HEK293 (cell line): Measurements from ENCODE around the gene LSP1.

Experiments
- CTCF ChIA-PET: fragments of 350-600 bp; formaldehyde crosslinking; extraction: SDS; loops from one replicate; lab custom pipeline; 2021; ENCODE audit warnings: antibody characterized with exemption; lab: Yijun Ruan, JAX
- POLR2A ChIA-PET: fragments of 300-600 bp; formaldehyde crosslinking; extraction: SDS; loops from one replicate; lab custom pipeline; 2020; ENCODE audit warnings: antibody characterized with exemption, inconsistent platforms; lab: Yijun Ruan, JAX
- H3K27ac ChIP-seq: fragments of 200-500 bp; sonication (Bioruptor generic); 2 replicates; pipeline ENCODE4 v1.5.1; 2014; ENCODE audit warnings: low read depth, low read length, control low read depth, inconsistent platforms; ENCODE audit errors: extremely low read depth
- H3K36me3 ChIP-seq, 2 experiments: fragments of 200-500 bp in 1 of 2; sonication (Bioruptor generic) in 1 of 2; 1 replicate in 1 of 2; 2 replicates in 1 of 2; pipeline ENCODE4 v1.5.1; 2014 to 2017; ENCODE audit warnings: inconsistent platforms in 2 of 2, low read length in 2 of 2; ENCODE audit not compliant: control insufficient read depth in 2 of 2, insufficient read depth in 1 of 2
- H3K4me1 ChIP-seq: fragments of 200-500 bp; sonication (Bioruptor generic); 2 replicates; pipeline ENCODE4 v1.5.1; 2014; ENCODE audit warnings: mild to moderate bottlenecking, low read length, inconsistent platforms; ENCODE audit not compliant: control insufficient read depth, insufficient read depth
- H3K4me3 ChIP-seq: 2 replicates; pipeline ENCODE4 v1.5.1; 2011; ENCODE audit warnings: low read depth, mild to moderate bottlenecking, control low read depth, low read length, moderate library complexity
- H3K9me3 ChIP-seq: fragments of 200-500 bp; sonication (Bioruptor generic); 2 replicates; pipeline ENCODE4 v1.5.1; 2014; ENCODE audit warnings: low read depth, low read length, inconsistent platforms; ENCODE audit not compliant: control insufficient read depth, insufficient read depth
- FEZF1 ChIP-seq: fragments of 450-650 bp; formaldehyde crosslinking; IDR thresholded peaks from 2 replicates; pipeline ENCODE4 v1.5.1; 2016; ENCODE audit warnings: missing biosample characterization, missing genetic modification characterization
- GLI2 ChIP-seq: fragments of 450-650 bp; formaldehyde crosslinking; IDR thresholded peaks from 2 replicates; pipeline ENCODE4; 2017; ENCODE audit warnings: missing biosample characterization, missing genetic modification characterization, low read depth, borderline replicate concordance
- GLIS2 ChIP-seq: fragments of 450-650 bp; formaldehyde crosslinking; IDR thresholded peaks from 2 replicates; pipeline ENCODE4 v1.5.1; 2016; ENCODE audit warnings: missing biosample characterization, missing genetic modification characterization
- HOXD13 ChIP-seq: sonication (generic); formaldehyde crosslinking; IDR thresholded peaks from 2 replicates; pipeline ENCODE4 v1.8.0; 2022; ENCODE audit warnings: missing genetic modification reagents, borderline replicate concordance
- KLF17 ChIP-seq: fragments of 450-650 bp; formaldehyde crosslinking; IDR thresholded peaks from 2 replicates; pipeline ENCODE4 v1.5.1; 2016; ENCODE audit warnings: missing biosample characterization, missing genetic modification characterization
- OSR2 ChIP-seq: fragments of 450-650 bp; formaldehyde crosslinking; IDR thresholded peaks from 2 replicates; pipeline ENCODE4 v1.5.1; 2016; ENCODE audit warnings: missing biosample characterization, missing genetic modification characterization
- OVOL3 ChIP-seq: fragments of 450-650 bp; formaldehyde crosslinking; IDR thresholded peaks from 2 replicates; pipeline ENCODE4 v1.5.1; 2016; ENCODE audit warnings: missing biosample characterization, missing genetic modification characterization
- SCRT1 ChIP-seq: fragments of 450-650 bp; formaldehyde crosslinking; IDR thresholded peaks from 2 replicates; pipeline ENCODE4 v1.5.1; 2016; ENCODE audit warnings: missing biosample characterization, missing genetic modification characterization, borderline replicate concordance
- TRIM28 ChIP-seq: IDR thresholded peaks from 2 replicates; pipeline ENCODE4 v1.6.1; 2011; ENCODE audit warnings: low read length, control low read depth, borderline replicate concordance
- WT1 ChIP-seq: fragments of 450-650 bp; formaldehyde crosslinking; IDR thresholded peaks from 2 replicates; pipeline ENCODE4 v1.5.1; 2016; ENCODE audit warnings: missing biosample characterization, missing genetic modification characterization
- YY1 ChIP-seq: fragments of 450-650 bp; formaldehyde crosslinking; IDR thresholded peaks from 2 replicates; pipeline ENCODE4 v1.5.1; 2018; ENCODE audit warnings: missing biosample characterization, missing genetic modification characterization
- ZBTB7A ChIP-seq: fragments of 450-650 bp; formaldehyde crosslinking; IDR thresholded peaks from 2 replicates; pipeline ENCODE4 v1.5.1; 2016; ENCODE audit warnings: low read depth, missing biosample characterization, missing genetic modification characterization
- ZNF140 ChIP-seq: fragments of 450-650 bp; formaldehyde crosslinking; IDR thresholded peaks from 2 replicates; pipeline ENCODE4 v1.5.1; 2016; ENCODE audit warnings: missing biosample characterization, missing genetic modification characterization
- ZNF148 ChIP-seq: fragments of 450-650 bp; formaldehyde crosslinking; IDR thresholded peaks from 2 replicates; pipeline ENCODE4 v1.5.0; 2017; ENCODE audit warnings: missing biosample characterization, missing genetic modification characterization, borderline replicate concordance
- ZNF2 ChIP-seq: fragments of 450-650 bp; formaldehyde crosslinking; IDR thresholded peaks from 2 replicates; pipeline ENCODE4 v1.5.1; 2016; ENCODE audit warnings: missing biosample characterization, missing genetic modification characterization
- ZNF239 ChIP-seq: fragments of 450-650 bp; formaldehyde crosslinking; IDR thresholded peaks from 2 replicates; pipeline ENCODE4 v1.5.1; 2016; ENCODE audit warnings: missing biosample characterization, missing genetic modification characterization
- ZNF248 ChIP-seq: fragments of 450-650 bp; formaldehyde crosslinking; IDR thresholded peaks from 2 replicates; pipeline ENCODE4 v1.5.1; 2017; ENCODE audit warnings: missing biosample characterization, missing genetic modification characterization
- ZNF280D ChIP-seq: fragments of 450-650 bp; formaldehyde crosslinking; IDR thresholded peaks from 2 replicates; pipeline ENCODE4 v1.5.1; 2016; ENCODE audit warnings: missing biosample characterization, missing genetic modification characterization
- ZNF324 ChIP-seq: fragments of 450-650 bp; formaldehyde crosslinking; IDR thresholded peaks from 2 replicates; pipeline ENCODE4 v1.5.1; 2016; ENCODE audit warnings: missing biosample characterization, missing genetic modification characterization
- ZNF391 ChIP-seq: fragments of 450-650 bp; formaldehyde crosslinking; IDR thresholded peaks from 2 replicates; pipeline ENCODE4 v1.5.1; 2016; ENCODE audit warnings: low read depth, missing biosample characterization, missing genetic modification characterization, borderline replicate concordance
- ZNF645 ChIP-seq: fragments of 450-650 bp; formaldehyde crosslinking; IDR thresholded peaks from 2 replicates; pipeline ENCODE4; 2016; ENCODE audit warnings: missing biosample characterization, missing genetic modification characterization
- ZNF670 ChIP-seq: fragments of 450-650 bp; formaldehyde crosslinking; IDR thresholded peaks from 2 replicates; pipeline ENCODE4 v1.5.1; 2016; ENCODE audit warnings: missing biosample characterization, missing genetic modification characterization, low read depth
- ZNF677 ChIP-seq: fragments of 450-650 bp; IDR thresholded peaks from 2 replicates; pipeline ENCODE4 v1.5.0; 2018; ENCODE audit warnings: missing biosample characterization, mild to moderate bottlenecking, missing genetic modification characterization, moderate library complexity
- ZNF792 ChIP-seq: fragments of 450-650 bp; formaldehyde crosslinking; IDR thresholded peaks from 2 replicates; pipeline ENCODE4 v1.5.1; 2016; ENCODE audit warnings: missing biosample characterization, missing genetic modification characterization
- ZSCAN4 ChIP-seq: fragments of 450-650 bp; formaldehyde crosslinking; IDR thresholded peaks from 2 replicates; pipeline ENCODE4 v1.5.1; 2017; ENCODE audit warnings: missing biosample characterization, missing genetic modification characterization

Gene LSP1

GRCh38 chr11:1814691-1815090 is 38.2 kb upstream of the LSP1 start:
- POLR2A ChIA-PET: no interaction called here
- no peak overlapping the region for H3K27ac ChIP-seq
- no peaks in the 10 kb centered on the region for H3K36me3 ChIP-seq
- CTCF ChIA-PET: interaction anchor here (1.1 kb wide), 1 partner anchor 162 kb away, joined by 3 read pairs; no protein-coding TSS in a partner anchor
- no peak overlapping the region for H3K4me3 ChIP-seq
- no peaks in the 10 kb centered on the region for H3K9me3 ChIP-seq
- TF ChIP-seq GLI2 (tag by site-specific recombination) (no peak), SCRT1 (tag by site-specific recombination) (no peak), ZSCAN4 (tag by site-specific recombination) (no peak), ZNF645 (tag by site-specific recombination) (no peak), ZNF324 (no peak), ZNF670 (no peak), FEZF1 (tag by site-specific recombination) (no peak), WT1 (tag by site-specific recombination) (no peak), ZNF148 (no peak), ZBTB7A (no peak), HOXD13 (no peak), ZNF391 (tag by site-specific recombination) (no peak), YY1 (tag by site-specific recombination) (no peak)
- H3K4me1 ChIP-seq: no peaks in the 10 kb centered on the region

GRCh38 chr11:1815311-1815710 is 37.6 kb upstream of the LSP1 start:
- Histone ChIP-seq H3K9me3 (no peaks in the 10 kb centered on the region), H3K27ac (no peak overlapping the region), H3K4me1 (no peaks in the 10 kb centered on the region), H3K36me3 (no peaks in the 10 kb centered on the region)
- TF ChIP-seq ZNF677: no peak
- no peak for TF ChIP-seq ZBTB7A
- no peak for TF ChIP-seq KLF17
- no peak for TF ChIP-seq TRIM28
- TF ChIP-seq ZNF239: no peak
- TF ChIP-seq ZNF280D: no peak
- no peak for TF ChIP-seq GLIS2 (tag by site-specific recombination)
- TF ChIP-seq ZNF140: no peak
- no peak for TF ChIP-seq ZNF2 (tag by site-specific recombination)
- no peak for TF ChIP-seq ZNF792 (tag by site-specific recombination)
- no peak for TF ChIP-seq ZNF248 (tag by site-specific recombination)
- TF ChIP-seq OVOL3 (tag by site-specific recombination): no peak
- TF ChIP-seq OSR2: no peak
- TF ChIP-seq YY1 (tag by site-specific recombination): no peak
- TF ChIP-seq, all 188 proteins: peak for 0
- ChIA-PET POLR2A (no interaction called here), CTCF (interaction anchor here (0.6 to 1.1 kb wide), 2 partner anchors 162 to 193 kb away, joined by 3 read pairs; no protein-coding TSS in a partner anchor)
- H3K4me3 ChIP-seq: no peak overlapping the region
